NCI-H1092 (cell line): ENCODE results near the gene ANKRD31.
A peak's percentile ranks its signal among the peaks of the same experiment; 100 is the strongest.
"Not testable (repeated sequence)": the region's sequence is repeated elsewhere in the genome, so short reads cannot be mapped to it uniquely, and the experiment has no call there.

ENCODE experiments used
- DNase-seq: peaks from one replicate; lab custom pipeline; 2025; lab: John Stamatoyannopoulos, UW

The ANKRD31 gene, protein sequence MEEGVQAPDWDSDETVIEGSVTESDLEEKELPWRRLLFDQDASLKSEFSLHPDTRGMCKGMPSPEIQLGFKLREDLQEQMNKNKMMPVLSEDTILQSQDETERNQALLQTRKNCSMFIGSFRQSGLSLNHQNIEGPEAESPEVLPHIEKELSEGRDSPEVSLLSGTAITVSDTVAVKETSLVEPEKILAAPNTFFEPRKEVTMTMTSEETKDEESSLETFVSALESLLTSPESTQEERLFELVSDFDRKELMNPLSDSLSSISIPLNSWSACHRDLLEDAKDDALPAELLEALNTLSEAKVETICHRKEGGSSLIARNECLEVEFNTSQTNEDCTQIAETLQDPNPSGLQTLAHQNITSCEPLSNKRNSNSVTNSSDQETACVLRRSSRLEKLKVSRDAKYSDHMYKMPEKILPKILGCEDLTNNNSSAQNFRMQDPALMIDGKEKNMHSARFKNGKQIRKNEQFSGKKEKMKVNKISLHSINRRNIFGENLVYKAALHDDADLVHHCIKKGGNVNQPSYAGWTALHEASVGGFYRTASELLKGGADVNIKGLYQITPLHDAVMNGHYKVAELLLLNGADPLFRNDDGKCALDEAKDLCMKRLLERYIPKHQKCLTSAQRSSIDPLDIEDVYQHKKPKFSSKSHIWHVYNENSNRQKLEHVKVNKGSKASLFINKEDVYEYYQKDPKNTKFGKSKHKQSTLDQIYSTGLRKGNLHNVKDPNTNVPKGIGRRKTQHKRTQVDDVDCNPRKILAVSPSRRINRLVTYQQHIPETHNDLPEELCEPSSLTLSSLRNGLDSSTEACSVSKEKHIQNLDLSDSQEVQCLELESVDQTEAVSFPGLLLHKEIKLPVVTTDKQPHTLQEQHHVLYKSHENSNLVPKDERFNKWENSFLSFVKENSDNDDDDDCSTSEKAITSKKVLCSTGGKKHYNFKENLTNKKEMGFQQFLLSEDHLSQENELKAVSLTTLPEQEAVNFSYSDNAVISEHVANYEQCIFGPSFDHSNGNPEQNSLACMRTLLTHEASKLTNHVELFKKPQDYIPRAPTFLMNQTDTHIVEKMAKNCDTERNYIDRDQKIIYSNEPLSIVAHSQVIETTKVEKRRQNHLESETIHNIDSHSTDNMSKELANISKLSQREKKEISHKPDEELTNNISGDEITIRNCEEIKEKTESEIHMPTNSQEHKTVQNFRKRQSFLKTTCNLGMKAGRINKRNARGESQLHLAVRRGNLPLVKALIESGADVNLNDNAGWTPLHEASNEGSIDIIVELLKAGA (N-terminal part only)

DNA sequence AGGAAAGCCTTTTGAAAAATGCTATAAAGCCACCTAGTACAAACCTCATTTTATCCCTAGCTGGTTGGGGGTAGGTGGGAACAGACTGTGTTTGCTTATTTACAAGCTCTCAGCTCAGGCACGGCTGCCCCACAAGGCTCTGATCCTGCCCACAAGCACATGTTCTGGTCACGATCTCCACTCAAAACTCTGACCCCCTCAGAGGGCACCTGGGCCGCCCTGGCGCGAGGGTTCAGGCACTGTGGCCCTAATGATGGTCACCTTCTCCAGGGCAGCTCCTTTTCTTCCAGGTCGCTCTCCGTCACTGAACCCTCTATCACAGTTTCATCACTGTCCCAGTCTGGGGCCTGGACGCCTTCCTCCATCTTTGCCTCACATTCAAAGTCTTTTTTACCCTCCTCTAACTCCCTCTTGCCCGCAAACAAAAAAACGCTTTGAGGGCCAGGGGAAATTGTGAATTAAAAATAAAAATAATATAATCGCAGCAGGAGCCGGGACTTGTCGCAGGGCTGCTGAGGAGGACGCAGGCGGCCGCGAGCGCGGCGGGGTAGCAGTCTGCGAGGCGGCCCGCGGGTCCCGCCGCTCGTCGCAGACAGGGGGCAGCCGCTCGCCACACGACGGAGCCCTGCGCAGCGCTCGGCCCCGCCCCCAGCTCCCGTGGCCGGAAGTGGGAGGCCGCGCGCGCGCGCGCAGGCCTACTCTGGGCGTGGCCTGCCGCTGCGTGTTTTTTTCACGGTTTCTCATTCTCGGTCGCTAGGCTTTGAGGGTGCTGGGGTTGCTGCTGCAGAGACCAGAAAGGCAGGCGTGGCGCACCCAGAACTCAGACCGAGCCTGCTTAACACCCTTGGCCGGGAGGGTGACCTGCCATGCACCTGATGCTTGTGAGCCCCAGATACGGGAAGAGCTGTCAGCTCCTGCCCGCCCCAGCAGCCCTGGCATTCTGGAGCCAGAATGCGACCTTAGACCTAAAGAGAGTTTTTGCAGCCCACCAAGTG lies at the start of gene ANKRD31:
TSS of gene ANKRD31 (minus strand) at position 557 of the 995 bp plus-strand sequence. CDS start at position 365, 192 bp downstream.
- peak; percentile 57 for DNase-seq

DNA sequence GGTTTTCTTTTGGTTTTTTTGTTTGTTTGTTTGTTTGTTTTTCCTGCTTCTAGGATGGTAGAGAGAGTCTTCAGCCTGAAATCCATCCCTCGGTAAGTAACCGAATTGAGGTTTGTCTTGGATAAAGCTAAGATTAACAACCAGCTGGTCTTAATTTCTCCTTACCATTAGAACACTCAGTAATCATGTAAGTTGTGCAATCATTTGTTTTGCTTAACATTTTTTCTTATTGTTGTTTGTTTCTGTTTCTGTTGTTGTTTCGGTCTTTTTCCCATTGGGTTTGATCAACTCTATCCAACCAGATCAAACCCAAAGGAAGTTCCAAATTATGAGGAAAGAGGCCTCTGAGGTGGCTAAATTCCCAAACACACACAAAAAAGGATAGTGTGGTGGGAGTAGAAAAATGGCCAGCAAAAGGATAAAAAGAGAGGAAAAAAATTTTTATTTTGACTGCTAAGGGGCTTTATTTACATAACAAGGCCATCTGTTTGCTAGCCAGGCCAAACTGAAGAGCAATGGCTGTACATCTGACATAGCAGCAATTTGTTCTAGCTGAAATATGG lies 49.6 kb upstream of the ANKRD31 start:
- DNase-seq, result no peak

DNA sequence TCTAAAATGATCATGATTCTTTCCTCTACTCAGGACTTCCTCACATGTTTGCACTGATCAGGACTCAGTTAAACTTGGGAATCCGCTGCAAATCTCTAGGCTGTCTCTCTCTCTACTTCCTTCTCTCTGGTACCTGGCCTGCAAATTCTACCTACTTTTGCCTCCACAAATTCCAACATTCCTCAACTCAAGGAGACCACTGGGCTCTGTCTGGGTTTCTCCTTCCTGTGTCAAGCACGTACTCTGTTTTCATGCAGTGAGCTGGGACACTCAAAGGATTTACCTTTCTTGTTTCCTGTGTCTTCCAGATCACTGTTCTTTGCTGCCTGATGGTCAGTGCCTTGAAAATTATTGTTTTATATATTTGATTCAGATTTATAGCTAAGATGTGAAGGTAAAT lies 45.9 kb upstream of the ANKRD31 start:
- no peak for DNase-seq

DNA sequence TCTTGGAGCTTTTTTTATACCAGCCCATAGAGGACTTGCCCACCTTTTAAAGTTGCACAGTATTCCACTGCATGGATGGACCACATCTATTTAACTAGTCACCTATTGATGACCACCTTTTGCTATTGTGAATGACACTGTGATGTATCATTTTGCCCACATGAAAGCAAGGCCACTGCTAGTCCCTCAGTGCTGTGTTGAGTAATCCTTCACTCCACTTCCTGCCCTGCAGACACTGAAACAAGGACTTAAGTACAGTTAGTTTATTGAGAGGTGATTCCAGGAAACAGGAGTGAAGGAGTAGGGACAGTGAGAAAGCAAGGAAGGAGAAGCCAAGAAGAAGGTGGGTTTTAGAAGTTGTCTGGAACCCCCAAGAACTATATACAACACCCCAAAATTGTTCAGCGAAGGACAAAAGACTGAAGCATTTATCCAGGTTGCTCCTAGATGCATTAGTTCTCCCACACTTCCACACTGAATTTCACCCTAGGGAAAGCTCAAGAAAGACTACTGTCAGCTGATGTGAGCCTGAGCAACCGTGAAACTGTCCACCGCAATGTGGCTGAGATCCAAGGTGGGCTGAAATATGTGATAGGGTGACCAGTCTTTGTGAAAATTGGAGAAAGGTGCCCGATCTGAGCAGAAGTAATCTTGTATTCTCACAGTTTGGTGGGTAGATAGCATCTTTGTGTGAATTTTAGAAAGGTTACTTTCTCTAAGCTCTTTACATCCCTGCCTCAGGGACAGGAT lies 45.2 kb upstream of the ANKRD31 start:
- no peak for DNase-seq

DNA sequence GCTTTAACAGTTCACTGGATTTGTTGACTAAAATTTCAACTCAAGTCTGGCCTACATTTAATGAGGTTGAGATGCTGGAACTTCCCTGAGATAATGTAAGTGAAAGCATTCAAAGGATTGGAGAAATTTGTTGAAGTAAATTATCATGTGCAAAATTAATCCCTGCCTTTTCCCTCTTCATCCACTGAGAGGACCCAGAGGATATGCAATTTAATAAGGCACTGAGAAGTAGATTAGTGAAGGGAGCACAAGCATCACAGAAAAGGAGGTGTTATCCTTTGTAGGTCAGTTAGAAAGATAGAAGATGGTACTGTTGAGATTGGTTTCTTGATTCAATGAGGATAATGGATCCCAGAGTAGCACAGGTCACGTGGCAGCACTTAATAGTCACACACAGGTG lies 42.6 kb upstream of the ANKRD31 start:
- DNase-seq, result no peak

DNA sequence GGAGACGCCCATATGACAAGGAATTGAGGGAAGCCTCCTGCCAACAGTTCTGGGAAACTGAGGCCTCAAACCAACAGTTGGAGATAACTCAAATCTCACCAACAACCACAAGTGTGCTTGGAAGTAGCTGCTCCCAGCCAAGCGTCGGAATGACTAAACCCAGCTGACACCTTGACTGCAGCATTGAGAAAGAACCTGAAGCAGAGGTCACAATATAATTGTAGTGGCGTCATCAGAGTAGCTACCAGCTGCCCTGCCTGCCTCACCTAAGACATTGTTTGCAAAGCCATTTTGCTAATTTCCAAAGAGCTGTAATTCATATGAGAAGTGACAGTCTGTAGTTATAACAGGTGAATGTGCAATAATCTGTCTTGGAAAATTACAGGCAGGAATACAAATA lies 40.8 kb upstream of the ANKRD31 start:
- DNase-seq, result no peak

DNA sequence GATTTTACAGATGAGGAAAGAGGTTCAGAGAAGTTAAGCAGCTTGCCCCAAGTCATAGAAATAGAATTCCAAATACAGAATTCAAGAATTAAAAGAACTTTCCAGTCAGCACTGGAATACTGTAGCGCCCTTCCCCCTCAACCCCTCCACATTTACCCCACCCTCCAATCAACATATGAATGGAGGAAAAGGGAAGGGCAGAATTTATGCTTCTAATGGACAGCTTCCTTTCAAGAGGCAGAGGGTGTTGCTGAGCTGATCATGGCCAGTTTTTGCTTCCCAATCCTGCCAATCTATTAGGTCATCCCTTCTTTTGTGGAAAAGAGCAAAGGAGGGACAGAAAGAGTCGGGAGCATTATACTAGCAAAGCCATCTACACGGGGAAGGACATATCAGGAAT lies 39.1 kb upstream of the ANKRD31 start:
- DNase-seq, result no peak

DNA sequence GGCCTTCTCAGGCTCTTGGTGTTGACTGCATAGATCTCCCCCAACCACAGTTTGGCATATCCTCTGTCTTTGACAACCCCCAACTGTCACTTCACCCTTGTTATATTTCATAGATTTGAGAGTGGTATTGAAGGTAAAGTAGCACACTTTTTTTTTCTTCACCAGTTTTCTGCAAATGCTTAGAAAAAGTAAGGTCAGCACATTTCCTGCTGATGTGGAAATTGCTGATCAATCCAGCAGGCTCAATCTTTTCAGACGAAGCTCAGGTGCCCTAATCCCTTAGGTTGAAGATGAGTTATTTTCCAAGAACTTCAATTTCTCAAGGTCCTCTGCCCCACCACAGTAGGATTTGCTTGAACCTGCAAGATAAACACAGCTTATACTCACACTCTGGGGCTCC lies 38.5 kb upstream of the ANKRD31 start:
- no peak for DNase-seq

DNA sequence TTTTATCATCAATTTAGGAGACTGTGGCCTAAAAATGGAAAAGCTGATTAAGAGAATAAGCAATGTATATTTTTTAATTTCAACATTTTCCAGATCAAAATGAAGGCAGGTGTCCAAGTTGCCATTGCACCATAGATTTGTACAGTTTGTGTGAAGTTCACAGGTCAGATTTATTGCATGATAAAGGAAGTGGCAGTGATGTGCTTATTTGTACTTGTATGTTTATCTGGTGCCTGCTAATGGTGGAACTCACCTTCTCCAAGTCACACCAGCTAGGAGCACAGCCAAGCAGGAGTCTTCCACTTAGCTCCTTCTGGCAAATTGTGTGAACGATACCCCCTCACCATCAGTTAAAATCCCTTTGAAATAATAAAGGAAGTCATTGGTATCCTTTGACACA lies 37.8 kb upstream of the ANKRD31 start:
- no peak for DNase-seq

DNA sequence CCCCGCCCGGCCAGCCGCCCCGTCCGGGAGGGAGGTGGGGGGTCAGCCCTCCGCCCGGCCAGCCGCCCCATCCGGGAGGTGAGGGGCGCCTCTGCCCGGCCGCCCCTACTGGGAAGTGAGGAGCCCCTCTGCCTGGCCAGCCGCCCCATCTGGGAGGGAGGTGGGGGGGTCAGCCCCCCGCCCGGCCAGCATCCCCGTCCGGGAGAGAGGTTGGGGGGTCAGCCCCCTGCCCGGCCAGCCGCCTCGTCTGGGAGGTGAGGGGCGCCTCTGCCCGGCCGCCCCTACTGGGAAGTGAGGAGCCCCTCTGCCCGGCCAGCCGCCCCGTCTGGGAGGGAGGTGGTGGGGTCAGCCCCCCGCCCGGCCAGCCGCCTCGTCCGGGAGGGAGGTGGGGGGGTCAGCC lies 33.9 kb upstream of the ANKRD31 start:
- DNase-seq, result not testable (repeated sequence)

DNA sequence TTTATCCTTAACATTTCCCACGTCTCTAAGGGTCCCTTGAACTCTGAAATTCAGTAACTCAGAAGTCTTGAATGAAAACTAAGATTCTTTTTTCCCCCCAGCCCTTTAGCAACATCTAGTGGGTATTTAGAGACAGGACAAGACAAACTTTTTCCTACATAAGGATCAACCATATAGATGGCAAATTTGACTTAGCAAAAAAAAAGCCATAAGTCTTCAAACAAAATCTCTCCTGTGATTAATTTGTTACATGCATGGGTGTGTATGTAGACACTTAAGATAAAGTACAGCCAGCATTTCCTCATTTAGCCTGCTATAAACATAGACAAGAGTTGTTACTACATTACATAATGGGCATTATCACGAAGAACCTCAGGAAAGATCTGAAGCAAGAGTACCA lies 29.1 kb upstream of the ANKRD31 start:
- DNase-seq, result no peak

DNA sequence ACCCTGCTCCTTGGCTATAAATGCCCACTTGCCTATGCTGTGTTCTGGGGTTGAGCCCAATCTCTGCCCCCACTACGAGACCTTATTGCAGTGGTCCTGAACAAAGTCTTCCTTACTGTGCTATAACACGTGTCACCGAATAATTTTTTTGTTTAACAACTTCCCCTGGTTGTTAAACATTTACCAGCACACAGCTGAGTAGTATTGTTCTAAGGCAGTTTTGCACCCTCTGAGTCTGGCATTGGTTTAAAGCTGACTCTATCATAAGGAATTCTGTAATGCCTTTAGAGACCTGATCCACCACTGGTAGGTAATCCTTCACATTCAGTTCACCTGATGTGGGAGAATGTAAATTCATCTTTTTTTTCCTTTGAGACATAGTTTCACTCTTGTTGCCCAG lies 25.6 kb upstream of the ANKRD31 start:
- no peak for DNase-seq

DNA sequence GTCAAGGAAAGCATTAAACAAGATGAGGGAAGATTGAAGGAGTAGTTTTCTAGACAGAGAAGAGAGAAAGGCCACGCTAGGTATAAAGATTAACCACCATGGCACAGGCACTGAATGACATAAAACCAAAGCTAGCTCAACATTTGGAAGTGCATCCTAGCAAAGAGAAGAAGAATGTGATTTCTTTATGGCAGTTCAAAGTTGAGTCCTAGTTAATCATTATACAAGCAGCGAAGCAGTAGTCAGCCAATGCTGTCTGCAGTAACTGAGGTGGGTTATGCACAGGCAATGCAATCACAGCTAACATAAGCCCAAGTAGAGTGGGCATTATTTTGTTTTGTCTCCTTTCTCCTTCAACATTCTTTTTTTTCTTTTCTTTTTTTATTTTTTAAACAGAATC lies 24.0 kb upstream of the ANKRD31 start:
- no peak for DNase-seq

DNA sequence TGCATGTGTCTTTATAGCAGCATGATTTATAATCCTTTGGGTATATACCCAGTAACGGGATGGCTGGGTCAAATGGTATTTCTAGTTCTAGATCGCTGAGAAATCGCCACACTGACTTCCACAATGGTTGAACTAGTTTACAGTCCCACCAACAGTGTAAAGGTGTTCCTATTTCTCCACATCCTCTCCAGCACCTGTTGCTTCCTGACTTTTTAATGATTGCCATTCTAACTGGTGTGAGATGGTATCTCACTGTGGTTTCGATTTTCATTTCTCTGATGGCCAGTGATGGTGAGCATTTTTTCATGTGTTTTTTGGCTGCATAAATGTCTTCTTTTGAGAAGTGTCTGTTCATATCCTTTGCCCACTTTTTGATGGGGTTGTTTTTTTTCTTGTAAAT lies 13.8 kb upstream of the ANKRD31 start:
- DNase-seq, result not testable (repeated sequence)

DNA sequence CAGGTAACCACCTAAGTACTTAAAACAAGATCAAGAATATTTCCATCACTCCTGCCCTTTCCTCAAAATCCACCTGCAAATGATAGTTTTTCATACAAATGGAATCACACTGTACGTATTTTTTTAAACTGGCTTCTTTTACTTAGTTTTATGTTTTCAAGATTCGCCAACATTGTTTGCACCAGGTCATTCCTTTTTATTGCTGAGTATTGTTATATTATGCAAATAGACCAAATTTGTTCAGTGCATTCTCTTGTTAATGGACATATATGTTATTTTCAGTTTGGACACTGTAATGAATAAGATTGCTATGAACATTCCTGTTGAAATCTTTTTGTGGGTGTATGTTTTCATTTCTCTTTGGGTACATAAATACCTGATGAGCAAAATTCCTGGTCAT lies 8.3 kb upstream of the ANKRD31 start:
- no peak for DNase-seq

DNA sequence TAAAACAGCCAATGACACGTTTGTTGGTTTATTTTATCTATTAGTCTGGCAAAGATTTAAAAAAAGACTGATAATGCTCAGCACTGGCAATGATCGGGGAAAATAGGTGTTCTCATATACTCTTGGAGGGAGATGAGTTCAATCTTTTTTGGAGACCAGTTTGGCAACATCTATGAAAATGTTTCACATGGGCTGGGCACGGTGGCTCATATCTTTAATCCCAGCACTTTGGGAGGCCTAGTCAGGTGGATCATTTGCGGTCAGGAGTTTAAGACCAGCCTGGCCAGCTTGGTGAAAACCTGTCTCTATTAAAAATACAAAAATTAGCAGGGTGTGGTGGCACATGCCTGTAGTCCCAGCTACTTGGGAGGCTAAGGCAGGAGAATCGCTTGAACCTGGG lies 6.8 kb upstream of the ANKRD31 start:
- DNase-seq, result no peak

DNA sequence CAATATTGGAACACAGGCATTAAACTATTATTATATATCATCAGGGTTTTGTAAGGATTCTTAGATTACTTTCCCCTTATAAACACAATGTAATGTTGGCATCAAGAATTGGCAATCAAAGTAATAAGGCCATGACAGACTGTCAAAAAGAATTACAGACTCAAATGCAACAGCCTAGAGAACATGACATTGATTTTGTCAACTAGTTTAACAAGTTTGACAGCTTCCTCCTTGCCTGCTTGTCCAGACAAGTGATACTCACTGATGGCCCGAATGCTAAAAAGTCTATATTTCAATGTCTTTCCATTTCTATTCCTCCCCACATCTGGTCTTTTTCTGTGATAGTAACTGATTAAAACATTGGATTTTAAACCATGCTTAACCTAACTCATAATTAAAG lies 6.4 kb upstream of the ANKRD31 start:
- no peak for DNase-seq

DNA sequence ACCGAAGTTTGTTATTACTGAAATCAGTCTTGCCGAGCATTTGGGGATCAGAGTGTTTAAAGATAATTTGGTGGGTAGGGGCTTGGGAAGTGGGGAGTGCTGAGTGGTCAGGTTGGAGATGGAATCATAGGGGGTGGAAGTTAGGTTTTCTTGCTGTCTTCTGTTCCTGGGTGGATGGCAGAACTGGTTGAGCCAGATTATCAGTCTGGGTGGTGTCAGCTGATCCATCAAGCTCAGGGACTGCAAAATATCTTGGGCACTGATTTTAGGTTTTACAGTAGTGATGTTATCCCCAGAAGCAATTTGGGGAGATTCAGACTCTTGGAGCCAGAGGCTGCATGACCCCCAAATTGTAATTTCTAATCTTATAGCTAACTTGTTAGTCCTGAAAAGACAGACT lies 5.4 kb upstream of the ANKRD31 start:
- DNase-seq, result no peak

DNA sequence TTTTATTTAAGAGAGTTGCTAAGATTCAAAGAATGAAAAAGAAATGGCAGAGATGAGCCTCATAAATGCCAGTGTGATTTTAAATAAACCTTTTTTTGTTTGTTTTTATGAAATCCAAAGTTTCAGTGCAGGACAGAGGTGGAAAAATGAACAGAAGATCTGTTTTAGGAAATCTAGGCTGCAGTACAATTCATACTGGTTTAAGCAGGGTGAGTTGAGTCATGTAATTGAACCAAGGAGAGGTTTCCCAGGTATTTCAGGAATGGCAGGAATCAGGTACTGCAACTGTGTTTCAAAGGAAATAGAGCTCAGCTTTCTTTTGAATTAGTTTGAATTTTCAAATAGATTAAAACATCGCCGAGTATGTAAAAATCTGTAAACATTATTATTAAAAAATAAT lies 3.0 kb upstream of the ANKRD31 start:
- no peak for DNase-seq

DNA sequence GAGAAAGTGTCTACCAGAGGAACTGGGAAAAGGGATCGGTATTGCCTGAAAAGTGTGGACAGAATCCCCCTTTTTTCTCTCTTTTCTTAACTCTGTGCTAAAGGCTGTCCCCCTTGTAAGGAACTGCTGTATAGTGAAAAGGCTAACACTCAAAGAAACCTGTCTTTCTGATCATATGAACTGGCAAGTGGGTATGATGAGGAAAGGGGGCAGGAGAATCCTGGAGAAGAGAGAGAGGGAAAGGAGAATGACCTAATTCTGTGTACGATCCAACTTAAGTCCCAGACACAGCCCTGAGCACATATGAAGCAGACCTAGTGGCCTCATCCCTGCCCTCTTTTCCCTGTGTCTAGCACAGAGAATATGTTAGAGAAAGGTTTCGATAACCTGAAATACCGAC lies 967 bp downstream of the ANKRD31 start:
- DNase-seq, result no peak
